CD4-positive, alpha-beta T cell treated with Interleukin-21 for 1 hour (primary cell): ENCODE measurements around the gene PHLDB1.
"Not testable (repeated sequence)": the region's sequence is repeated elsewhere in the genome, so short reads cannot be mapped to it uniquely, and the experiment has no call there.

Experiments used
- DNase-seq: peaks from one replicate; pipeline ENCODE4 v3.0.0-alpha.2; 2020

The PHLDB1 gene

GRCh38 chr11:118606157-118606843 lies 1.1 kb upstream of the PHLDB1 start:
- DNase-seq = no peak

DNA sequence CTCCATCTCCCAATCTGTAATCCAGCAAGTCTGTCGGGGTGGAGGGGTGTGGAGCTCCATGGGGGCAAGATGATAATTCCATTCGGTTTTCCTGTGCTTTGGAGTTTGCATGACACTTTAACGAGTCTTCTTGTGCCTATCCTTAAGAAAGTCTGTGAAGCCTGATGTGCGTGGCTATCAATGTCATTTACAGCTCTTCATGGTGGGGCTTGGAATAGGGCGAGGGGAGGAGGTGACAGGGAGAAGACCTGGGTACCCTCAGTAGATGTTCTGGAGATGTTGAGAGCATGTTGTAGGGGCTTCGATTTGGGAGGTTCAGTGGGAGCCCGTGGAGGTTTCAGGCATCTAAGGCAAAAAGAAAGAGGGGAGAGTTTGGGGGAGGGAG lies 579 bp upstream of the PHLDB1 start:
- no peak for DNase-seq

GRCh38 chr11:118608360-118609227 lies 1.2 kb downstream of the PHLDB1 start:
- DNase-seq = peak; percentile 86

DNA sequence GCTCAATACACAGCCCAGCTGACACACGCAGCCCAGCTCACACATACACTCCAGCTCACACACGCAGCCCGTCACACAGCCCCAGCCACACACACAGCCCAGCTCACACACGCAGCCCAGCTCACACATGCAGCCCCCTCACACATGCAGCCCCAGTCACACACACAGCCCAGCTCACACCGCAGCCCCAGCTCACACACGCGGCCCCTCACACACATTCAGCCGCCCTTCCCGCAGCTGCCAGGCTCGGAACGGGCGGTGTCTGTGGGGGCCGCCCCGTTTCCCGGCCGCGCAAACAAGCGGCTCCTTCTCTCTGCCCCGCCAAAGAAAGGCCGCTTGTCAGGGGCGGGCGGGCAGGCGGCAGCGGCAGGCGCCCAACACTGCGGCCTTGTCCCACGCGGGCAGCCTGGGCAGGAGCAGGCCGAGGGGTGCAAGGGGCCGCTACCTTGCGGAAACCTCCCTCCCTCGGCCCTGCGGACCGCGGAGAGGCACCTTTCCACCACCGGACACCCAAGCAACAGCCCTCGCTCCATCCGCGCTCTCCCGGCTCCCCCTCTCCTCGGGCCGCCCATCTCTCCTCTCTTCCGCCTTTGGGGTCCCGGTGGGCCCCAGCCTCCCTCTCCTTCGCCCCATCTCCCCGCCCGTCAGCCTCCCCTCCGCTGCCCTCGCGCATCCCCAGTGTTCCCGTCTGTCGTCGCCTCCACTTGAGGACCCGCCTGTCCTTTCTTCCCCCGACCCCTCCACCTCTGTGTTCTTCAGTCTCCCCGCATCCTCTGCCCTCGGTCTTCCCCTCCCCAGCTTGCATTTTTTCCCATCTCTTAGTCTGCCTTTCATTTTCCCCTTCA lies 2.2 kb downstream of the PHLDB1 start:
- peak; percentile 46 for DNase-seq

- DNase-seq = peak; percentile 13
These were observed 2.9 kb downstream of the PHLDB1 start for GRCh38 chr11:118610225-118610772.

- DNase-seq = peak; percentile 87
These were observed 3.5 kb downstream of the PHLDB1 start for GRCh38 chr11:118610773-118611432.

- not testable (repeated sequence) for DNase-seq
These were observed 4.0 kb downstream of the PHLDB1 start for GRCh38 chr11:118611433-118611795.

- no peak for DNase-seq
These were observed 5.0 kb downstream of the PHLDB1 start for GRCh38 chr11:118612378-118612777.

- no peak for DNase-seq
These were observed 7.1 kb downstream of the PHLDB1 start for GRCh38 chr11:118614511-118614910.

DNA sequence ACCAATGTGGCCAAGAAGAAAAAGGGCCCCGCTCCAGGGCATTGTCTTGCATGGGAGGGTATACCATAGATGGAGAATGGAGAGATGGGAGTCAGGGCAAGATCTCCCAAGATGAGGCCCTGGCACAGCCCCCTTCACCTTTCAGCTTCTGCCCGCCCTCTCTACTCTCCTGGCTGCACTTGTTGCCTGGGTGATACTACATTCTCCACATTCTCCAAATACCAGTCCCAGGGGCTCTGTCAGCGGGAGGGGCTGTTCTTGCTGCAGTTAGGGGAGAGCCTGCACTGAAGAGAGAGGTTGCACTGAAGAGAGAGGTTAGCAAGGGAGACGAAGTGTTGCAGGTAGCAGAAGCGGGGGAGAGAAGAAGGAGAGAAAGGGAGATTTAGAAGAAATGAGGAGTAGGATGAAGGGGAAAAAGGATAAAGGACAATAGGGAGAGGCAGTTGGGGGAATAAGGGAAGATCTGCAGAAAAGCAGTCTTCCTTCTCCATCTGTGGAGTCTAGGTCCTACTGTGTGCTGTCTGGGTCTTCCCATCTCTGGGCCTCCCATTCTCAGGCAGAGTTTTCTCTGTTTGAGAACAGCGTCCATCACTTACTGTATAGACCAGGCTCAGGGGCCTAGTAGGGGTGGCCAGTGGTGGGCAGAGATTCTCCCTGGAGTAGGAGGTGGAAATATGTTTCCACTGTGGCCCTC lies 8.0 kb downstream of the PHLDB1 start:
- no peak for DNase-seq

GRCh38 chr11:118615976-118616371 lies 8.6 kb downstream of the PHLDB1 start:
- DNase-seq = no peak

GRCh38 chr11:118618115-118618990 lies 10.9 kb downstream of the PHLDB1 start:
- no peak for DNase-seq

- DNase-seq = no peak
These were observed 11.6 kb downstream of the PHLDB1 start for GRCh38 chr11:118618991-118619375.

GRCh38 chr11:118619444-118620197 lies 12.2 kb downstream of the PHLDB1 start:
- DNase-seq = no peak

DNA sequence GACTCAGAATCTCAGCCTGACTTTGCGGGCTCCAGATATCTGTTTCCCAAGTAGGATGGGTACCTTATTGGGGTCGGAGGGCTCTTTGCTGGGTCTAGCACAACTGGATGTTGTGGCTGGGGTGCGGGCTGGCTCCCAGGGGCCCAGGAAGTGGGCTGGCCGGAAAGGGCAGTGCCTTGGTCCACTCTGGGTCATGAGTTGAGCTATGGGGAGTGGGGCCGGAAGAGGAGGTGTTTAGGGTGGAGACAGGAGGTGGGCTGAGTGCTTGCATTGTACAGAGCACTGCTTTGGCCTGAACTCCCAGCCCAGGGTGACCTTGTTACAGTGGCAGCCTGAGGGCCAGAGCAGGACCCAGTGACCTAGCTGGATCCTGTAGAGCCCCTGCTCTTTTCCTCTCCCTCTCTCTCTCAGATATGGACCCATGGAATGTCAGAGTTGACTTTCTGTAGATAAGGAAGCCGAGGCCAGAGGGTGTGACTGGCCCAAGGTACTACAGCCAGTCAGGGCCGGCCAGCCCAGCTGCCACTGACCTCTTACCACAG lies 13.2 kb downstream of the PHLDB1 start:
- no peak for DNase-seq

DNA sequence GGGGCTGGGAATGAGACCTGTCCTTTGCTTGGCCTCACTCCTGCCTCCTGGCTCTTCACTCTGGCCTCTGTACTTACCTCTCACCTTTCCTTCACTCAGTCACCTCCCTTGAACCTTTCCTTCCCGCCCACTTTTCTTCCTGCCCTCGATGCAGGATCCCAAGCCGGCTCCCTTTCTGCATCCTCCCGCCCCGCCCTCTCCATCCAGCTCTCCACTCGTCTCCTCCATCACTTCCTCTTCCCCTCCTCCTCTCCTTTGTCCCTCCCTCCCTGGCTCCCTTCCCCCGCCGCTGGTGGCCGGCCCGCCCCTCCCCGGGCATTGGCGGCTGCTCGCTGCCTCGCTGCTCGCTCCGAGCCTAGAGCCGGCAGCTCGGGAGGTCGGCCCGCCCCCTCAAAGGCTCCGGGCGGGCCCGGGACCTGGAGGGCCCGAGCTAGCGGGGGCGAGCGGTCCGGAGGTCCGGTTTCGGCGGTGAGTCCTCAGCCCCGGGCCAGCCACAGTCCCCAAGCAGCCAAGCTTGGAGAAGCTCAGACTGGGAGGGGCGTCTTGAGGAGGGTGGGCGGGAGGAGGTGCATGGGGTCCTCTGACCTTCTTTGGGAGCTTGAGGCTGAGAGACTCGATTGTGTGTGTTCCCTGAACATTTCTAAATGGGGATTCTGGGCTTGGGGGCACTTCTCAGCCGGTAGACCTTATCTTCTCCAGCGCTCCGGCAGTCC lies 13.8 kb downstream of the PHLDB1 start:
- peak; percentile 21 for DNase-seq

DNA sequence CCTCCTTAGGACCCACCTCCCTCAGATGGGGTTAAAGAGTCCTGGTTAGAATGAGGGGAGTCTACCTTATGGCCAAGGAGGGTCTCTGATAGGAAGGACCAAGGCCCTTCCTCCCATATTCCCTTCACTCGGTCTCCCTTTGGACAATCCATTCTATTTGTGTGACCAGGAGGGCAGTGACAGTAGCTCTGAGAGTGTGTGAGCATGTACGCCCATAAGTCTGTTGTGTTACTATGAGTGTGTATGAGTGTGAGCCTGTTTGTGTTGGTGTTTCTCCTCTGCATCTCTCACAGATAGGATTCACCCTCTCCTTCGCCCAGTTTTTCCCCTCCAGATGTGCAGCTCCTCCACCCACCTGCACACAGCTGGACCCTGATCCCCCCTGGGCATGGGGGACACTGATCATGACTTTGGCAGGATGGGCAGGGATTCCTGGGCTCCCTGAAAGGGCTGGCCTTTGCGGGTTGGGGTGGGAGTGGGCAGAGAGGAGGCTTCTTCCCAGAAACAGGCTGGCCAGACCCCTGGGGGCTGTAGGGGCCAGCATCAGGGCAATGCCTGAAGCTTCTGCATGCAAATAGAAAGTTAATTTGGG lies 14.5 kb downstream of the PHLDB1 start:
- no peak for DNase-seq

DNA sequence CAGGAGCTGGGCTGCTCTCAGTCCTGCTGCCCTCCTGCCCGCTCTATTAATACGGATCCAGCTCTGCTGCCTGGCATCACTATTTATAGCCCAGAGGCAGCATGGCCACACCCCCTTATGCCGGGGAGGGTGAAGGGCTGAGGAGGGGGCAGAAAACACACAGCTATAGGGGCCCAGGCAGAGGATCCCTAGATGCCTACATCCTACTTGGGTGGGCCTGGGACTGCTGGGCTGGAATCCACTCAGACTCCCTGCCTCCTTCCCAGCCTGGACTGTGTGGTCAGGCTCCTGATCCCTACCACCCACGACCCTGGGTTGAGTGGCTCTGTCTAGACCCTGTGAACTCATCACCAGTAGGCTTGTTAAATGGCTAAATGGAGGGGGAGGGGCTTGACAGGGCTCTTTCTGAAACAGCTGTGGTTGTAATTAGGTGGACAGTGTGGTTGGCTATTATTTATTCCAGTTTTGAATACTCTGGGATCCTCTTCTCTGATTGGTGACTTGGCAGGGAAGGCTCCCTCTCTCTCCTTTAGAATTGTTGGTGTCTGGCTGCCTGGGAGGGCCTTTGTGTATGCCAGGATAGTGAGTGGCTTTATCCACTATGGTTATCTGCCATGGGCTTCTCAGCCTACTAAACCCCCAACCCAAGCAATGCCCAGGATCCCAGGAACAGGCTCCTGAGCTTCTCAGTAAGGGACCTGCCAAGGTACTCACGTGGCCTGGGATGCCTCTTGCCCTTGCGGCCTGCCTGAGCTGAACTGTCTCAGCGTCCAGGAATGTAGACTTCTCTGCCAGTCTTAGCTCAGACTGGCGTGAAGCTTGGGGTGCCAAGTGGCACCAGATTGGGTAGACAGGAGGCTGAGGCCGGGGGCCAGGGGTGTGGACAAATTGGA lies 15.2 kb downstream of the PHLDB1 start:
- DNase-seq = no peak
